Trophoblast cell (in vitro differentiated cells and primary cell): ENCODE data around the gene KMT2A.
"Not testable (repeated sequence)": the region's sequence is repeated elsewhere in the genome, so short reads cannot be mapped to it uniquely, and the experiment has no call there.

Experiments
- DNase-seq, 2 donors: peaks; one replicate each; pipeline ENCODE4 v3.0.0-alpha.2; 2016
- H2AFZ ChIP-seq: 2 replicates; pipeline ENCODE4 v1.6.1; 2013; ENCODE audit warnings: low read length, moderate library complexity, mild to moderate bottlenecking; ENCODE audit not compliant: insufficient read depth, poor library complexity
- H2AK5ac ChIP-seq: 2 replicates; pipeline ENCODE4 v1.6.1; 2013; ENCODE audit warnings: mild to moderate bottlenecking, low read length
- H2BK120ac ChIP-seq: 2 replicates; pipeline ENCODE4 v1.6.1; 2013; ENCODE audit warnings: low read length, mild to moderate bottlenecking, moderate library complexity; ENCODE audit not compliant: insufficient read depth, poor library complexity
- H2BK12ac ChIP-seq: 2 replicates; pipeline ENCODE4 v1.6.1; 2013; ENCODE audit warnings: mild to moderate bottlenecking, low read length, moderate library complexity
- H2BK5ac ChIP-seq: 2 replicates; pipeline ENCODE4 v1.6.1; 2013; ENCODE audit warnings: low read length, low read depth, moderate library complexity, mild to moderate bottlenecking; ENCODE audit not compliant: poor library complexity
- H3K14ac ChIP-seq: 2 replicates; pipeline ENCODE4 v1.6.1; 2013; ENCODE audit warnings: mild to moderate bottlenecking, low read length
- H3K18ac ChIP-seq: 2 replicates; pipeline ENCODE4 v1.6.1; 2013; ENCODE audit warnings: mild to moderate bottlenecking, low read length
- H3K23ac ChIP-seq: 2 replicates; pipeline ENCODE4 v1.6.1; 2013; ENCODE audit warnings: low read length
- H3K27ac ChIP-seq: 2 replicates; pipeline ENCODE4 v1.5.1; 2013; ENCODE audit warnings: low read depth, mild to moderate bottlenecking, inconsistent platforms, low read length, moderate library complexity
- H3K27me3 ChIP-seq: 2 replicates; pipeline ENCODE4 v1.6.1; 2013; ENCODE audit warnings: inconsistent platforms, mild to moderate bottlenecking, low read length, moderate library complexity; ENCODE audit not compliant: insufficient read depth
- H3K36me3 ChIP-seq, 2 experiments: 1 replicate in 1 of 2; 2 replicates in 1 of 2; pipeline ENCODE4 v1.6.1; 2013; ENCODE audit warnings: low read length in 2 of 2, mild to moderate bottlenecking in 2 of 2, moderate library complexity in 1 of 2; ENCODE audit not compliant: insufficient read depth in 2 of 2, control insufficient read depth in 1 of 2
- H3K4ac ChIP-seq: 2 replicates; pipeline ENCODE4 v1.6.1; 2013; ENCODE audit warnings: low read depth, mild to moderate bottlenecking, low read length, moderate library complexity
- H3K4me1 ChIP-seq, 2 experiments: 1 replicate in 1 of 2; 2 replicates in 1 of 2; pipeline ENCODE4 v1.6.1; 2013; ENCODE audit warnings: low read length in 2 of 2, mild to moderate bottlenecking in 2 of 2, moderate library complexity in 1 of 2; ENCODE audit not compliant: insufficient read depth in 2 of 2, control insufficient read depth in 1 of 2
- H3K4me2 ChIP-seq: 2 replicates; pipeline ENCODE4 v1.6.1; 2013; ENCODE audit warnings: inconsistent platforms, mild to moderate bottlenecking, low read length, moderate library complexity
- H3K4me3 ChIP-seq: 2 replicates; pipeline ENCODE4 v1.5.1; 2013; ENCODE audit warnings: mild to moderate bottlenecking, low read depth, low read length, inconsistent platforms
- H3K79me1 ChIP-seq: one replicate; pipeline ENCODE4 v1.6.1; 2013; ENCODE audit warnings: low read length
- H3K79me2 ChIP-seq: 2 replicates; pipeline ENCODE4 v1.6.1; 2013; ENCODE audit warnings: low read length, mild to moderate bottlenecking; ENCODE audit not compliant: control insufficient read depth, insufficient read depth, poor library complexity
- H3K9ac ChIP-seq: 2 replicates; pipeline ENCODE4 v1.6.1; 2013; ENCODE audit warnings: mild to moderate bottlenecking, low read length
- H3K9me3 ChIP-seq: 2 replicates; pipeline ENCODE4 v1.6.1; 2013; ENCODE audit warnings: low read depth, mild to moderate bottlenecking, control low read depth, inconsistent platforms, low read length; ENCODE audit not compliant: insufficient read depth
- H4K12ac ChIP-seq: 2 replicates; pipeline ENCODE4 v1.6.1; 2013; ENCODE audit warnings: low read depth, mild to moderate bottlenecking, low read length, moderate library complexity
- H4K8ac ChIP-seq: 2 replicates; pipeline ENCODE4 v1.6.1; 2013; ENCODE audit warnings: low read depth, mild to moderate bottlenecking, low read length, moderate library complexity
- H4K91ac ChIP-seq: one replicate; pipeline ENCODE4 v1.6.1; 2013; ENCODE audit warnings: low read depth, mild to moderate bottlenecking, low read length, moderate library complexity
- WGBS: extraction: QIAGEN DNeasy Blood & Tissue Kit; methylation state at CpG from one replicate; pipeline ENCODE4 v1.1.7; 2013; ENCODE audit warnings: missing lambda C conversion rate; ENCODE audit not compliant: insufficient read length, insufficient coverage; ENCODE audit errors: extremely low coverage; 5-methylcytosine and 5-hydroxymethylcytosine counted together

KMT2A gene

GRCh38 chr11:118570787-118571186 is 134.5 kb downstream of the KMT2A start:
- Histone ChIP-seq H3K36me3 (no peaks in the 10 kb centered on the region), H2BK5ac (no peak overlapping the region), H3K4ac (no peak overlapping the region), H4K8ac (no peak overlapping the region), H3K79me1 (peaks cover 6% of the 10 kb centered on the region), H3K14ac (no peak overlapping the region), H3K9me3 (no peaks in the 10 kb centered on the region), H2BK120ac (no peak overlapping the region), H3K4me3 (no peak overlapping the region), H3K4me2 (no peak overlapping the region), H4K91ac (no peak overlapping the region), H3K4me1 (peaks cover 2 to 6% of the 10 kb centered on the region in 2 experiments), H2BK12ac (no peak overlapping the region), H3K18ac (no peak overlapping the region), H2AFZ (no peak overlapping the region), H3K79me2 (peaks cover 10% of the 10 kb centered on the region), H3K27me3 (no peaks in the 10 kb centered on the region), H2AK5ac (no peak overlapping the region), H4K12ac (no peak overlapping the region), H3K23ac (no peak overlapping the region), H3K9ac (no peak overlapping the region), H3K27ac (no peak overlapping the region)
- no CpG with 5 or more reads among the region's 1 CpG for WGBS
- no peak for DNase-seq

- H3K4ac ChIP-seq, H2BK12ac ChIP-seq, H3K4me1 ChIP-seq, H2BK120ac ChIP-seq, H2BK5ac ChIP-seq, H3K18ac ChIP-seq, H3K9ac ChIP-seq, H3K23ac ChIP-seq, H2AK5ac ChIP-seq, H3K4me3 ChIP-seq, H3K36me3 ChIP-seq, H3K14ac ChIP-seq, DNase-seq, H3K79me1 ChIP-seq, H3K9me3 ChIP-seq, H3K27ac ChIP-seq, H3K27me3 ChIP-seq: not testable (repeated sequence)
- H3K4me2 ChIP-seq, result peak overlapping the region; percentile 67
- peak overlapping the region; percentile 64 for H4K12ac ChIP-seq
- H4K91ac ChIP-seq, result peak overlapping the region; percentile 61
- no CpG with 5 or more reads among the region's 15 CpGs for WGBS
- H3K79me2 ChIP-seq, result peaks cover 10% of the 10 kb centered on the region
- peak overlapping the region; percentile 66 for H2AFZ ChIP-seq
- H4K8ac ChIP-seq, result peak overlapping the region; percentile 80
Measured at GRCh38 chr11:118571701-118572060, 135.4 kb downstream of the KMT2A start.

- Histone ChIP-seq H3K79me2 (peaks cover 15% of the 10 kb centered on the region), H3K4me3 (peak within 1 kb of the TSS; percentile 99), H4K91ac (peak within 1 kb of the TSS; percentile 95), H2AK5ac (peak within 1 kb of the TSS; percentile 93), H2BK120ac (peak within 1 kb of the TSS; percentile 94), H3K79me1 (peaks cover 6% of the 10 kb centered on the region), H3K36me3 (peaks cover 2% of the 10 kb centered on the region in 2 experiments), H4K12ac (peak within 1 kb of the TSS; percentile 91), H3K4ac (peak within 1 kb of the TSS; percentile 100), H2AFZ (peak within 1 kb of the TSS; percentile 86), H3K18ac (peak within 1 kb of the TSS; percentile 99), H3K4me1 (peaks cover 2 to 6% of the 10 kb centered on the region in 2 experiments), H3K9ac (peak within 1 kb of the TSS; percentile 99), H2BK5ac (peak within 1 kb of the TSS; percentile 97), H3K4me2 (peak within 1 kb of the TSS; percentile 67), H2BK12ac (no peak within 1 kb of the TSS), H3K27me3 (no peaks in the 10 kb centered on the region), H4K8ac (peak within 1 kb of the TSS; percentile 98), H3K23ac (no peak within 1 kb of the TSS), H3K9me3 (no peaks in the 10 kb centered on the region), H3K27ac (peak within 1 kb of the TSS; percentile 86), H3K14ac (peak within 1 kb of the TSS; percentile 99)
- peak; percentile 72 to 73 for DNase-seq
- no CpG with 5 or more reads among the region's 55 CpGs for WGBS
Measured at GRCh38 chr11:118572061-118572980, 136.0 kb downstream of the KMT2A start, which contains the start of gene ARCN1. TSS of gene ARCN1 (plus strand) at chr11:118572409. CDS start at chr11:118572548, 139 bp downstream.

- no peaks in the 10 kb centered on the region for H3K9me3 ChIP-seq
- WGBS, result no CpG with 5 or more reads among the region's 10 CpGs
- peak; percentile 23 to 62 for DNase-seq
Measured at GRCh38 chr11:118572981-118573550, 136.8 kb downstream of the KMT2A start.

More at GRCh38 chr11:118572981-118573550, 136.8 kb downstream of the KMT2A start:
- Histone ChIP-seq H4K91ac (peak overlapping the region; percentile 95), H3K4me1 (peaks cover 2 to 6% of the 10 kb centered on the region in 2 experiments), H2AK5ac (peak overlapping the region; percentile 93), H3K23ac (no peak overlapping the region), H3K36me3 (peaks cover 3% of the 10 kb centered on the region in 2 experiments), H3K9ac (peak overlapping the region; percentile 99), H4K12ac (peak overlapping the region; percentile 91), H3K27me3 (no peaks in the 10 kb centered on the region), H3K79me2 (peaks cover 17% of the 10 kb centered on the region), H3K4me3 (peak overlapping the region; percentile 99), H2BK120ac (peak overlapping the region; percentile 94), H4K8ac (peak overlapping the region; percentile 98), H3K27ac (peak overlapping the region; percentile 86), H3K18ac (no peak overlapping the region), H3K79me1 (peaks cover 6% of the 10 kb centered on the region), H2BK5ac (peak overlapping the region; percentile 97), H2AFZ (peak overlapping the region; percentile 86), H3K4me2 (peak overlapping the region; percentile 67), H3K4ac (peak overlapping the region; percentile 100), H2BK12ac (no peak overlapping the region), H3K14ac (peak overlapping the region; percentile 99)
